ENCODE measurements around the gene ADRA1B. TPM values are rescaled to one million over a fixed set of nuclear protein-coding genes. Genes with fewer than 3 reads are reported as not detected.

ADRA1B gene
- total and polyA plus RNA-seq, 2 donors from 2014 or later: 1.6 to 2.3 TPM

DNA sequence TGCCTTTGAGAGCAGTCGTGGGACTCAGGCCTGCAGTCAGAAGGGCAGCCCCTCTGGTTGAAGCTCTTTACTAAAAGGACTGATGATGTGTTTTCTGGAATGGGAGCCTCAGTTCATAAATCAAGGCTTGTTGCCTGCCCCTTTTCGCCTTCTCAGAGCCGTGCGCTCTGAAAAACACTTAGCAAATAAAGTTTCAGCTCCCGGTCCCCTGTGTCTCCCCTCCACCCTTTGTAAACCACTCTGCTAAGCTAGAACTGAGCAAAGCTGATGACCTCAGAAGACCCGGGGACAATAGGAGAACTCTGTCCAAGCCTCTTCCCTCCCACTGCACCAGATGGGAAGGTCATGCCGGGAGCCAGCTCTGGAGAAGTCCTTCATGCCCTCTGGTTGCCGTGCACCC lies 39.3 kb upstream of the ADRA1B start:
- DNase-seq: peak in 1 of 5 donors; percentile 52
- Histone ChIP-seq H3K36me3 (ENCODE audit: control insufficient read depth in 2 of 3, insufficient read depth in 3 of 3, low read length in 3 of 3) (no peaks in the 10 kb centered on the region), H3K4me1 (ENCODE audit: control insufficient read depth in 2 of 3, insufficient read depth in 2 of 3, low read depth in 1 of 3, low read length in 3 of 3) (peaks cover 0 to 4% (median 0%) of the 10 kb centered on the region in 3 donors), H3K27ac (ENCODE audit: low read depth in 2 of 2, low read length in 2 of 2) (no peak overlapping the region), H3K9ac (ENCODE audit: low read length in 3 of 3) (no peak overlapping the region), H3K27me3 (ENCODE audit: control insufficient read depth, insufficient read depth, low read length) (no peaks in the 10 kb centered on the region), H3K9me3 (ENCODE audit: control insufficient read depth in 2 of 3, insufficient read depth in 1 of 3, low read length in 3 of 3) (no peaks in the 10 kb centered on the region), H3K4me3 (ENCODE audit: low read length in 3 of 3) (no peak overlapping the region)
- no peak for FAIRE-seq
- TF ChIP-seq, protein P1, sequence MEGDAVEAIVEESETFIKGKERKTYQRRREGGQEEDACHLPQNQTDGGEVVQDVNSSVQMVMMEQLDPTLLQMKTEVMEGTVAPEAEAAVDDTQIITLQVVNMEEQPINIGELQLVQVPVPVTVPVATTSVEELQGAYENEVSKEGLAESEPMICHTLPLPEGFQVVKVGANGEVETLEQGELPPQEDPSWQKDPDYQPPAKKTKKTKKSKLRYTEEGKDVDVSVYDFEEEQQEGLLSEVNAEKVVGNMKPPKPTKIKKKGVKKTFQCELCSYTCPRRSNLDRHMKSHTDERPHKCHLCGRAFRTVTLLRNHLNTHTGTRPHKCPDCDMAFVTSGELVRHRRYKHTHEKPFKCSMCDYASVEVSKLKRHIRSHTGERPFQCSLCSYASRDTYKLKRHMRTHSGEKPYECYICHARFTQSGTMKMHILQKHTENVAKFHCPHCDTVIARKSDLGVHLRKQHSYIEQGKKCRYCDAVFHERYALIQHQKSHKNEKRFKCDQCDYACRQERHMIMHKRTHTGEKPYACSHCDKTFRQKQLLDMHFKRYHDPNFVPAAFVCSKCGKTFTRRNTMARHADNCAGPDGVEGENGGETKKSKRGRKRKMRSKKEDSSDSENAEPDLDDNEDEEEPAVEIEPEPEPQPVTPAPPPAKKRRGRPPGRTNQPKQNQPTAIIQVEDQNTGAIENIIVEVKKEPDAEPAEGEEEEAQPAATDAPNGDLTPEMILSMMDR (IDR thresholded peaks at IDR 0.05; ENCODE audit: borderline replicate concordance, extremely low read depth, insufficient read depth): no peak
- intact Hi-C loops (cut with DNase I): no loop called here

DNA sequence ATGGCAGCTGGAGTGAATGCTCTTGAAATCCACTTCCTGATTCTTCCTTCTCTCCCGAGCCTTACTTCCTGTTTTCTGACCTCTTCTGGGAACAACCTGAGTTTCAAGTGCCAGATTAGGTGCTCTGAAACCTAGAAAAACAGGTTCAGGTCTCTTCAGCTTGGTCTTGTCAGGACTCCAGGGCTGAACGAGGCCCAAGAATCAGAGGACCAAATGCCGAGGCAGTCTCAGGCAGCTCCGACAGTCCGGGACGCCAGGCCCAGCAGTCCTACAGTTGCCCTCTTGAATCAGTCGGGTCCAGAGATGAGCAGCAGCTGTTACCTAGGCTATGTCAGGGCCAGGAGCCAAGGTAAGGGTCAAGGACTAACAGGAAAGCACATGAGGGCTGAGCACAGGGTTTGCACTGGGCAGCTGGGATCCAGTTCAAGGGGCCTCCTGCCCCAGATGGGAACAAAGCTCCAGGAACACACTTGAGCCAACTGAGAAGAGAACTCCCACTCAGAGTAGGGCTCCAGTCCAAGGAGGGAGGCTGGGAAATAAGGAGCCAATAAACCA lies 38.3 kb upstream of the ADRA1B start:
- H3K36me3 ChIP-seq (ENCODE audit: control insufficient read depth in 2 of 3, insufficient read depth in 3 of 3, low read length in 3 of 3): no peaks in the 10 kb centered on the region
- H3K9ac ChIP-seq (ENCODE audit: low read length in 3 of 3): no peak overlapping the region
- DNase-seq (peak in 1 of 5 donors; percentile 43), FAIRE-seq (no peak)
- TF ChIP-seq, protein P1 (IDR thresholded peaks at IDR 0.05; ENCODE audit: borderline replicate concordance, extremely low read depth, insufficient read depth): no peak
- H3K4me3 ChIP-seq (ENCODE audit: low read length in 3 of 3): no peak overlapping the region
- no peaks in the 10 kb centered on the region for H3K27me3 ChIP-seq (ENCODE audit: control insufficient read depth, insufficient read depth, low read length)
- H3K9me3 ChIP-seq (ENCODE audit: control insufficient read depth in 2 of 3, insufficient read depth in 1 of 3, low read length in 3 of 3): no peaks in the 10 kb centered on the region
- peak overlapping the region in 1 of 2 donors; percentile 11 for H3K27ac ChIP-seq (ENCODE audit: low read depth in 2 of 2, low read length in 2 of 2)
- peaks cover 0 to 4% (median 0%) of the 10 kb centered on the region in 3 donors for H3K4me1 ChIP-seq (ENCODE audit: control insufficient read depth in 2 of 3, insufficient read depth in 2 of 3, low read depth in 1 of 3, low read length in 3 of 3)
- intact Hi-C loops (cut with DNase I): no loop called here

DNA sequence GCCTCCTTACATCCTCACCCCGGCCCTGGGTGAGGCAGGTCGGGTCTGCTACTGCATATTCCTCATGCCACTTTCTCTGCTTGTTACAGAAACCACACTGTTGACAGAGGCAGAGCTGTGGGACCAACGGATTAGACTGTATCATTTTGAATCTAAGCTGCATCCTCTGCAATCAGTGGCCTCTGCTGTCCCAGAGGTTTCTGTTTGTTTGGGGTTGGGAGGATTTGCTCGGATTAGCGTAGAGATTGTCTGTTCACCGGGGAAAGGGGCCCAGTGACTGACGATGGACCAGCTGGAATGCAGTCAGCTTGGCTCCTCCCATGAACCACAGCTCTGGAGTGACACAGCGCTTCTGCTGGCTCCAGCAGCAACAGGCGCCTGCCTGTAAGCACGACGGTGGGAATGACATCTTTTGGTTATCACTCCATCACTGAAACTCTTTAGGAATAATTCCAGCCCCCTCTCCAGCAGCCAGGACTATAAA lies 37.3 kb upstream of the ADRA1B start:
- peak overlapping the region in 1 of 3 donors; percentile 9 for H3K9ac ChIP-seq (ENCODE audit: low read length in 3 of 3)
- H3K9me3 ChIP-seq (ENCODE audit: control insufficient read depth in 2 of 3, insufficient read depth in 1 of 3, low read length in 3 of 3): no peaks in the 10 kb centered on the region
- FAIRE-seq: no peak
- H3K36me3 ChIP-seq (ENCODE audit: control insufficient read depth in 2 of 3, insufficient read depth in 3 of 3, low read length in 3 of 3): no peaks in the 10 kb centered on the region
- peak overlapping the region; percentile 45 for H3K27ac ChIP-seq (ENCODE audit: low read depth in 2 of 2, low read length in 2 of 2)
- DNase-seq: peak; percentile 64 to 84 (median 77)
- H3K27me3 ChIP-seq (ENCODE audit: control insufficient read depth, insufficient read depth, low read length): no peaks in the 10 kb centered on the region
- H3K4me1 ChIP-seq (ENCODE audit: control insufficient read depth in 2 of 3, insufficient read depth in 2 of 3, low read depth in 1 of 3, low read length in 3 of 3): peaks cover 0 to 4% (median 0%) of the 10 kb centered on the region in 3 donors
- H3K4me3 ChIP-seq (ENCODE audit: low read length in 3 of 3): no peak overlapping the region
- TF ChIP-seq, protein P1 (IDR thresholded peaks at IDR 0.05; ENCODE audit: borderline replicate concordance, extremely low read depth, insufficient read depth): no peak
- intact Hi-C loops (cut with DNase I): no loop called here
